Uterus (tissue), 2 donors: ENCODE results near the gene FCHSD2.

ENCODE experiments used
- CTCF ChIP-seq, 4 experiments: fragments of 200-600 bp in 2 of 4; fragments of 450-650 bp in 2 of 4; sonication (generic) in 2 of 4; IDR thresholded peaks; one replicate each; pipeline ENCODE4 v1.5.1; 2016 to 2019; ENCODE audit warnings: antibody characterized with exemption in 4 of 4, mild to moderate bottlenecking in 2 of 4, moderate library complexity in 1 of 4
- POLR2A ChIP-seq, 2 donors: fragments of 450-650 bp; IDR thresholded peaks; one replicate each; pipeline ENCODE4 v1.6.1; 2016; ENCODE audit warnings: antibody characterized with exemption in 2 of 2, mild to moderate bottlenecking in 1 of 2, moderate library complexity in 1 of 2

- TF ChIP-seq CTCF (IDR thresholded peaks at IDR 0.05) (no peak), POLR2A (IDR thresholded peaks at IDR 0.05) (no peak)
Observed at GRCh38 chr11:72988821-72989220, 153.3 kb downstream of the FCHSD2 start.
